DND-41 (cell line): ENCODE results near the gene SLC12A7.

Experiments
- ATAC-seq: fragments of 200-7000 bp; cut with Tn5 transposase; 3 replicates; pipeline ENCODE4 v1.9.1; 2021; ENCODE audit warnings: low read depth; ENCODE audit not compliant: insufficient read depth
- DNase-seq: peaks from one replicate; pipeline ENCODE4 v3.0.0-alpha.2; 2020
- H2AFZ ChIP-seq: 2 replicates; pipeline ENCODE4 v1.6.0; 2012; ENCODE audit warnings: low read depth, low read length
- H3K27ac ChIP-seq: 2 replicates; pipeline ENCODE4 v1.5.1; 2012; ENCODE audit warnings: low read length, inconsistent platforms
- H3K27me3 ChIP-seq: fragments of 200-600 bp; sonication (generic); 2 replicates; pipeline ENCODE4 v1.6.0; 2012; ENCODE audit warnings: low read length, mild to moderate bottlenecking, inconsistent platforms; ENCODE audit not compliant: insufficient read depth, poor library complexity
- H3K36me3 ChIP-seq: 2 replicates; pipeline ENCODE4 v1.5.1; 2012; ENCODE audit warnings: low read length, inconsistent platforms; ENCODE audit not compliant: insufficient read depth
- H3K4me1 ChIP-seq: 2 replicates; pipeline ENCODE4 v1.5.1; 2012; ENCODE audit warnings: mild to moderate bottlenecking, low read length; ENCODE audit not compliant: insufficient read depth
- H3K4me2 ChIP-seq: 2 replicates; pipeline ENCODE4 v1.6.0; 2012; ENCODE audit warnings: mild to moderate bottlenecking, moderate library complexity, low read length, inconsistent platforms; ENCODE audit not compliant: insufficient read depth
- H3K4me3 ChIP-seq, 2 experiments: fragments of 200-600 bp in 1 of 2; shearing (Covaris generic) in 1 of 2; 2 replicates each; pipeline ENCODE4 v1.5.1; 2012 to 2016; ENCODE audit warnings: inconsistent platforms in 2 of 2, low read length in 2 of 2, mild to moderate bottlenecking in 2 of 2, low read depth in 1 of 2, moderate library complexity in 1 of 2
- H3K79me2 ChIP-seq: 2 replicates; pipeline ENCODE4 v1.6.0; 2012; ENCODE audit warnings: low read length, inconsistent platforms; ENCODE audit not compliant: insufficient read depth
- H3K9ac ChIP-seq: 2 replicates; pipeline ENCODE4 v1.6.0; 2012; ENCODE audit warnings: low read depth, mild to moderate bottlenecking, inconsistent platforms, low read length, moderate library complexity
- H3K9me3 ChIP-seq: 2 replicates; pipeline ENCODE4 v1.5.1; 2012; ENCODE audit warnings: low read length, moderate library complexity, mild to moderate bottlenecking, inconsistent platforms; ENCODE audit not compliant: insufficient read depth, severe bottlenecking
- H4K20me1 ChIP-seq: 2 replicates; pipeline ENCODE4 v1.6.0; 2012; ENCODE audit warnings: low read length; ENCODE audit not compliant: insufficient read depth
- EZH2 ChIP-seq: IDR thresholded peaks from 3 replicates; pipeline ENCODE4 v1.6.1; 2012; ENCODE audit warnings: borderline replicate concordance, low read depth, mild to moderate bottlenecking, moderate library complexity, low read length, inconsistent platforms; ENCODE audit not compliant: severe bottlenecking
- TF ChIP-seq, protein P1 (sequence below): IDR thresholded peaks from 2 replicates; pipeline ENCODE4 v1.5.1; 2012; ENCODE audit warnings: borderline replicate concordance, low read length, moderate library complexity, mild to moderate bottlenecking; ENCODE audit not compliant: poor library complexity, severe bottlenecking; ENCODE audit errors: extremely low read depth

Gene SLC12A7

DNA sequence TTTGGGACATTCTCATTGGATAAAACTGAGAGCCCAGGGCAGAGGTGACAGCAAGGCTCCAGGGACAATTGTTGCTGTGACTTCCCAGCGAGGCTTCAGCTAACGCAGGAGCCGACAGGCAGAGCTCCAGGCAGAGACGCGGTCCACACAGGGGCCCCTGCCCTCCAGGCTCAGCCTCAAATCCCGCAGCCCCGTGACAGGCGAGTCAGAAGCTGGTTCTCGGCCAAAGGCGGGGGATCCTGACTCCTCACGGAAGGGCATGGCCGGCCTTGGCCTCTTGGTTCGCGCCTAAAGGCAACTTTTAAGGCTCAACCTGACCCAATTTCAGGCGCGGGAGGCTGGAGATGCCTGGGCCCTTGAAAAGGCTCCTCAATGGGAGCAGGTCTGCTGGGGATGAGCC lies 21.3 kb downstream of the SLC12A7 start:
- Histone ChIP-seq H3K4me1 (no peaks in the 10 kb centered on the region), H3K4me3 (no peak overlapping the region), H3K9ac (no peak overlapping the region), H3K79me2 (no peaks in the 10 kb centered on the region), H3K27ac (no peak overlapping the region), H3K36me3 (no peaks in the 10 kb centered on the region), H4K20me1 (peaks cover 4% of the 10 kb centered on the region; the same call in 1 of the 2 replicates), H2AFZ (no peak overlapping the region), H3K9me3 (no peaks in the 10 kb centered on the region), H3K4me2 (no peak overlapping the region), H3K27me3 (no peaks in the 10 kb centered on the region)
- ATAC-seq (no peak), DNase-seq (no peak)
- TF ChIP-seq, protein P1, sequence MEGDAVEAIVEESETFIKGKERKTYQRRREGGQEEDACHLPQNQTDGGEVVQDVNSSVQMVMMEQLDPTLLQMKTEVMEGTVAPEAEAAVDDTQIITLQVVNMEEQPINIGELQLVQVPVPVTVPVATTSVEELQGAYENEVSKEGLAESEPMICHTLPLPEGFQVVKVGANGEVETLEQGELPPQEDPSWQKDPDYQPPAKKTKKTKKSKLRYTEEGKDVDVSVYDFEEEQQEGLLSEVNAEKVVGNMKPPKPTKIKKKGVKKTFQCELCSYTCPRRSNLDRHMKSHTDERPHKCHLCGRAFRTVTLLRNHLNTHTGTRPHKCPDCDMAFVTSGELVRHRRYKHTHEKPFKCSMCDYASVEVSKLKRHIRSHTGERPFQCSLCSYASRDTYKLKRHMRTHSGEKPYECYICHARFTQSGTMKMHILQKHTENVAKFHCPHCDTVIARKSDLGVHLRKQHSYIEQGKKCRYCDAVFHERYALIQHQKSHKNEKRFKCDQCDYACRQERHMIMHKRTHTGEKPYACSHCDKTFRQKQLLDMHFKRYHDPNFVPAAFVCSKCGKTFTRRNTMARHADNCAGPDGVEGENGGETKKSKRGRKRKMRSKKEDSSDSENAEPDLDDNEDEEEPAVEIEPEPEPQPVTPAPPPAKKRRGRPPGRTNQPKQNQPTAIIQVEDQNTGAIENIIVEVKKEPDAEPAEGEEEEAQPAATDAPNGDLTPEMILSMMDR = no peak
- TF ChIP-seq EZH2 = no peak

GRCh38 chr5:1089621-1090040 lies 22.2 kb downstream of the SLC12A7 start:
- ATAC-seq (no peak), DNase-seq (no peak)
- TF ChIP-seq, protein P1 = no peak
- no peak for TF ChIP-seq EZH2
- H3K9ac ChIP-seq = no peak overlapping the region
- no peaks in the 10 kb centered on the region for H3K27me3 ChIP-seq
- H2AFZ ChIP-seq = no peak overlapping the region
- H3K4me1 ChIP-seq = no peaks in the 10 kb centered on the region
- H3K79me2 ChIP-seq = no peaks in the 10 kb centered on the region
- no peak overlapping the region for H3K27ac ChIP-seq
- no peaks in the 10 kb centered on the region for H3K36me3 ChIP-seq
- no peak overlapping the region for H3K4me3 ChIP-seq
- no peak overlapping the region for H3K4me2 ChIP-seq
- no peaks in the 10 kb centered on the region for H3K9me3 ChIP-seq
- peaks cover 4% of the 10 kb centered on the region; the same call in 1 of the 2 replicates for H4K20me1 ChIP-seq

GRCh38 chr5:1089146-1089545 lies 22.7 kb downstream of the SLC12A7 start:
- Histone ChIP-seq H3K27ac (no peak overlapping the region), H2AFZ (no peak overlapping the region), H3K4me3 (no peak overlapping the region), H3K9ac (no peak overlapping the region), H3K4me1 (no peaks in the 10 kb centered on the region), H3K36me3 (no peaks in the 10 kb centered on the region), H3K4me2 (no peak overlapping the region), H3K79me2 (no peaks in the 10 kb centered on the region), H4K20me1 (peaks cover 4% of the 10 kb centered on the region; the same call in 1 of the 2 replicates), H3K27me3 (no peaks in the 10 kb centered on the region), H3K9me3 (no peaks in the 10 kb centered on the region)
- no peak for DNase-seq
- TF ChIP-seq EZH2 = no peak
- TF ChIP-seq, protein P1 = no peak
- no peak for ATAC-seq

DNA sequence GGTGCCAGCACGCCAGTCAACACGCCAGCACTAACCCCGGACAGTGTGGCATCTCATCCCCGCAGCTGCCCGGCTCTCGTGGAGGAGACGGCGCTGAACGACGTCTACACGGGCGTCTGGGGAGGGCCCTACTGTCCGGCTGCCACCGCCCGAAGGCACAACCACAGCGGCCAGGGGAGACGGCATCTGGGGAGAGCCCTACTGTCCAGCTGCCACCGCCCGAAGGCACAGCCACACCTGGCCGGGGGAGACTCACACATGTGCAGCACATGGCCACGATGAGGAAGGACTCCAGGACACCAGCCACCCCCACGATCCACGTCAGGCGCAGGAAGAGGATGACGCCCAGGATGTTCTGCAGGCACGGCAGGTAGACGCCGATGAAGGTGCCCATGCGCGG lies 23.1 kb downstream of the SLC12A7 start:
- Histone ChIP-seq H3K4me3 (no peak overlapping the region), H4K20me1 (peaks cover 4% of the 10 kb centered on the region; the same call in 1 of the 2 replicates), H3K4me1 (no peaks in the 10 kb centered on the region), H3K27ac (no peak overlapping the region), H3K9me3 (no peaks in the 10 kb centered on the region), H3K36me3 (no peaks in the 10 kb centered on the region), H3K4me2 (no peak overlapping the region), H2AFZ (no peak overlapping the region), H3K79me2 (no peaks in the 10 kb centered on the region), H3K9ac (no peak overlapping the region), H3K27me3 (no peaks in the 10 kb centered on the region)
- ATAC-seq (no peak), DNase-seq (no peak)
- TF ChIP-seq, protein P1 = no peak
- no peak for TF ChIP-seq EZH2
